Measurements from ENCODE around the gene CFAP61. TPM values are rescaled to one million over a fixed set of nuclear protein-coding genes. Genes with fewer than 3 reads are reported as not detected.

The CFAP61 gene
- total and polyA plus RNA-seq, 11 donors: 12.1 to 102 (median 41.8) TPM

- Histone ChIP-seq H3K36me3 (peaks cover 0 to 23% (median 4%) of the 10 kb centered on the region in 9 donors), H3K27ac (no peak overlapping the region), H3K9me3 (no peaks in the 10 kb centered on the region), H3K4me3 (no peak overlapping the region), H3K4me1 (peaks cover 0 to 13% (median 2%) of the 10 kb centered on the region in 12 donors), H3K27me3 (no peaks in the 10 kb centered on the region)
- no peak for ATAC-seq
- no peak for DNase-seq
- 93 to 97% (median 96%) methylated on average over 5 of the region's 5 CpGs for WGBS, 4 donors
- intact Hi-C loops (cut with DNase I): no loop called here
- no peak for TF ChIP-seq CTCF (IDR thresholded peaks at IDR 0.05)
- TF ChIP-seq POLR2A (IDR thresholded peaks at IDR 0.05): no peak
Observed at GRCh38 chr20:20404633-20405032, 352.3 kb downstream of the CFAP61 start.

DNA sequence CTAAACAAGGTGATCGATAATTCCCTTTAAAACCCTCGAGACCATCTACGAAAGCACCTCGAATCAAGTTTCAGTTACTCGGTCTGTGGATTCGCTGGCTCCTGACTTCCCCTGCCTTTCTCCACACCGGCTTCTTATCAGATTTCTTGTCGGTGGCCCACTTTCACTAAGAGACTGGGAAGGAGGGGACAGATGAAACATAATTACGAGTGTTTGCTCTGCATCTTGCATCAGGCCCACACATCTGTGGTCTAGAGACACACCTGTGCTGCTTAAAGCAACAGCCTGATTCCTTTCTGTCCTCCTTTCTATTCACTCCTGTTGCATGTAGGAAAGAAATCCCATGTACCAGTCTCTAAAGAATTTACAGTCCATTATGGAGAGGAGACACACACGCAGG lies 353.3 kb downstream of the CFAP61 start:
- peaks cover 0 to 23% (median 4%) of the 10 kb centered on the region in 9 donors for H3K36me3 ChIP-seq
- intact Hi-C loops (cut with DNase I): no loop called here

DNA sequence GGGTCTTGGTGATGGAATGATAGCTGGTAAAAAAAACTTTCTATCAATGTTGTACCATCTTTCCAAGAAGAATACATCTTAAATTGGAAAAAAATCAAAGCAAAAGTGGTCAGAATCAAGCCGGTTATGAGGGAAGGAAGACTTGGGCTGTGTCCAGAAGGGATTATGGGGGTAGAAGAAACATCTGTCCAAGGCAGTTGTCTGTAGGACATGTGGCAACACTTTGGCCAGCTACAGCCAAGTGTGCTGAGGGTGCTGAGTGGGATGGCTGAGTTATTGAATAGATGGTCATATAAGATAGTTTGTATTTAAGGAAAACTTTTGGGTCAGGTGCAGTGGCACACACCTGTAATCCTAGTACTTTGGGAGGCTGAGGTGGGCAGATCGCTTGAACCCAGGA lies 354.0 kb downstream of the CFAP61 start:
- ATAC-seq (no peak), DNase-seq (no peak)
- no peaks in the 10 kb centered on the region for H3K9me3 ChIP-seq
- TF ChIP-seq POLR2A (IDR thresholded peaks at IDR 0.05) (no peak), CTCF (IDR thresholded peaks at IDR 0.05) (no peak)
- 80 to 88% (median 87%) methylated on average over 2 of the region's 2 CpGs for WGBS, 4 donors
- H3K27me3 ChIP-seq: no peaks in the 10 kb centered on the region
- H3K36me3 ChIP-seq: peaks cover 0 to 23% (median 4%) of the 10 kb centered on the region in 9 donors
- H3K27ac ChIP-seq: no peak overlapping the region
- H3K4me1 ChIP-seq: peaks cover 0 to 22% (median 7%) of the 10 kb centered on the region in 12 donors
- intact Hi-C loops (cut with DNase I): no loop called here
- H3K4me3 ChIP-seq: no peak overlapping the region

More for the DNA sequence above, 353.3 kb downstream of the CFAP61 start:
- no peak overlapping the region for H3K27ac ChIP-seq
- no peak for ATAC-seq
- H3K27me3 ChIP-seq: no peaks in the 10 kb centered on the region
- TF ChIP-seq POLR2A (IDR thresholded peaks at IDR 0.05) (no peak), CTCF (IDR thresholded peaks at IDR 0.05) (no peak)
- H3K9me3 ChIP-seq: no peaks in the 10 kb centered on the region
- DNase-seq: no peak
- H3K4me3 ChIP-seq: no peak overlapping the region
- peaks cover 0 to 17% (median 4%) of the 10 kb centered on the region in 12 donors for H3K4me1 ChIP-seq
- 85 to 90% (median 89%) methylated on average over 10 of the region's 10 CpGs for WGBS, 4 donors

DNA sequence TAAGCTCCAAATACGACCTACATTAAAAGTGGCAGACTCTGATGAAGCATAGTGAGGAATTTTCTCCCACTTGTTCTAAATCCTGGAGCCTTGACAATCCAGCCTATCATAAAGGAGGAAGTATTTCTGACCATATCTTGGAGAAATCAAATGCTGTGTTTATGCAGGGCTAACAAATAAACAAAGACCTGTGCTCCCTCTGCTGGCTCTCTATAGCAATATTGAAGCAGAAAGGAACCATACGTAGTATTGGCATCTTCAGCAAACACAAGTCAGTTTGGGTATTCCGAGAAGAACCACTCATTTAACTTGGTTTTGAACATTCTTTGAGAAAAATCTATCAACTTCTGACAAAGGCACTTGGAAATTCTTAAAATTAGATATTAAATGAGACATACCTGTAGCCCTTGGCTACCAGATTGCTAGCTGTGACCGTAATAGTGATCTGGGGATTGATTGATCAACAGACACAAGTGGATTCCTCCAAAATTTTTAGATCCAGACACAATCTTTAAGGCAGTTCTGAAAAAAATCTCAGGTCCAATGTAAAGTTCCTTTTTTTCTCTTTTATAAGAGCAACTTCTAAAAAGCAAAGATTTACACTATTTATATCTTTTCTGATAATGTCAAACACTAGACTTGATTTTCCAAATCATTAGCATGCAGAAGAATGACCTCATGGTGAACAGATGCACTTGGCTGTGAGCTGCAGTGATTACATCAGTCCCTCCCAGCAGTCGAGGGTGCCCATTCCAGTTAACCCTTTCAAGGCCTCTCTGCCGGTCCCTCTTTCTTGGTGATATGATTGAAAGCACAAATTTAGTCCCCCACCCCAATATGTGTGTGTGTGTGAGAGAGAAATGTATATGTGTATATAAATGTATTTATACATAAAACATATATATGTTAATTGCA lies 355.8 kb downstream of the CFAP61 start:
- TF ChIP-seq CTCF (IDR thresholded peaks at IDR 0.05) (peak in 5 of 12 donors; percentile 4 to 13 (median 12)), POLR2A (IDR thresholded peaks at IDR 0.05) (no peak)
- H3K4me3 ChIP-seq: no peak overlapping the region
- peaks cover 0 to 22% (median 4%) of the 10 kb centered on the region in 9 donors for H3K36me3 ChIP-seq
- intact Hi-C loops (cut with DNase I): no loop called here
- no peak overlapping the region for H3K27ac ChIP-seq
- H3K27me3 ChIP-seq: no peaks in the 10 kb centered on the region
- DNase-seq (no peak), ATAC-seq (peak in 3 of 4 donors; percentile 46 to 57 (median 50))
- H3K4me1 ChIP-seq: peaks cover 0 to 23% (median 7%) of the 10 kb centered on the region in 12 donors
- no peaks in the 10 kb centered on the region for H3K9me3 ChIP-seq
- WGBS, 4 donors: 48 to 62% (median 57%) methylated on average over 6 of the region's 6 CpGs

Data from heart left ventricle (tissue), 16 donors.